ENCODE measurements around the gene SH2B2.
"Not testable (repeated sequence)": the region's sequence is repeated elsewhere in the genome, so short reads cannot be mapped to it uniquely, and the experiment has no call there.

Gene SH2B2

DNA sequence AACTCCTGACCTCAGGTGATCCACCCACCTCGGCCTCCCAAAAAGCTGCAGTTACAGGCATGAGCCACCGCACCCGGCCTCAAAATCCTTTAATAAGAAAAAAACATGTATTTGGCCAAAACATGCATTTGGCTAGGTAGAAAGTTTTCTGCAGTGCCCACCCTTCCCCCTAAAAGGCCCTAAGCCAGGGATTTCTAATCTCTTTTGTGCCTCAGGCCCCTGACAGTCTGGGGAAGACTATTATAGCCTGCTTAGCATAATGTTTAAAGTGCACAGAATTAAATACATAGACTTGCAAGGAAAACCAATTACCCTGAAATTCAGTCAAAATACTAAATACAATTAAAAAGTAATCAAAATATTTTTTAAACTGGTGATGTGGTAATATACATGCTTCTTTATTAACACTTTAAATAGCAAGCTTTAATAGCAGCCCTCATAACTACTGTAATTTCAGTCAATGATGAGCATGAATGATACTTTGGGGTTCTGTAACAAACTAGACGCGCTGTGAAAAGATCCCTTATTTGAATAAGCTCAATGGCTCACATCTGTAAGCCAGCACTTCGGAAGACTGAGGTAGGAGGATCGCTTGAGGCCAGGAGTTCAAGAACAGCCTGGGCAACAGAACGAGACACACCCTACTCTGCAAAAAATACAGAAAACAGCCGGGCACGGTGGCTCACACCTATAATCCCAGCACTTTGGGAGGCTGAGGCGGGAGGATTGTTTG, 39.7 kb downstream of the SH2B2 start:
- no peak for DNase-seq (ENCODE audit: extremely low read depth, low read depth)
- H3K4me3 ChIP-seq (replicated peaks; ENCODE audit: low read depth, low read length): no peak overlapping the region

DNA sequence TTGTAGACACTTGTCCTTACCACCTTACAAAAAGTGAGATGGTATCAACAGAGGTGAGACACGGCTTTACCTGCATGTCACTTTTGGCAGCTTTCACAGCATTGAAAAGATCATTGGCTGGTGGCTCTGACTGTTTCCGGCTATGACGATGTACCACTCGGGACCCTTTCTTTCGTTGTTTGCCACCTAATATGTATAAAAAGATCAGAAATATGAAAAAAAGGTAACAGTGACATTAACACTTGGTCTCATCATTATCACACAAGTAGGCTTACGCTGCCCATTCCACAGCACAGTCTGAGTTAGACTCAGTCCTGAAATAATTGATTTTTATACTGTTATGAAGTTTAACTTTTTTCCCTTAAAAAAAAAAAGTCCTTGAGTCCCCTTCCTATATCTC, 40.5 kb downstream of the SH2B2 start:
- DNase-seq (ENCODE audit: extremely low read depth, low read depth); H3K4me3 ChIP-seq (replicated peaks; ENCODE audit: low read depth, low read length): not testable (repeated sequence)

More for the DNA sequence above, 39.7 kb downstream of the SH2B2 start:
- TF ChIP-seq, protein P1, sequence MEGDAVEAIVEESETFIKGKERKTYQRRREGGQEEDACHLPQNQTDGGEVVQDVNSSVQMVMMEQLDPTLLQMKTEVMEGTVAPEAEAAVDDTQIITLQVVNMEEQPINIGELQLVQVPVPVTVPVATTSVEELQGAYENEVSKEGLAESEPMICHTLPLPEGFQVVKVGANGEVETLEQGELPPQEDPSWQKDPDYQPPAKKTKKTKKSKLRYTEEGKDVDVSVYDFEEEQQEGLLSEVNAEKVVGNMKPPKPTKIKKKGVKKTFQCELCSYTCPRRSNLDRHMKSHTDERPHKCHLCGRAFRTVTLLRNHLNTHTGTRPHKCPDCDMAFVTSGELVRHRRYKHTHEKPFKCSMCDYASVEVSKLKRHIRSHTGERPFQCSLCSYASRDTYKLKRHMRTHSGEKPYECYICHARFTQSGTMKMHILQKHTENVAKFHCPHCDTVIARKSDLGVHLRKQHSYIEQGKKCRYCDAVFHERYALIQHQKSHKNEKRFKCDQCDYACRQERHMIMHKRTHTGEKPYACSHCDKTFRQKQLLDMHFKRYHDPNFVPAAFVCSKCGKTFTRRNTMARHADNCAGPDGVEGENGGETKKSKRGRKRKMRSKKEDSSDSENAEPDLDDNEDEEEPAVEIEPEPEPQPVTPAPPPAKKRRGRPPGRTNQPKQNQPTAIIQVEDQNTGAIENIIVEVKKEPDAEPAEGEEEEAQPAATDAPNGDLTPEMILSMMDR (IDR thresholded peaks at IDR 0.05; ENCODE audit: low read depth, low read length, missing control alignments): no peak

DNA sequence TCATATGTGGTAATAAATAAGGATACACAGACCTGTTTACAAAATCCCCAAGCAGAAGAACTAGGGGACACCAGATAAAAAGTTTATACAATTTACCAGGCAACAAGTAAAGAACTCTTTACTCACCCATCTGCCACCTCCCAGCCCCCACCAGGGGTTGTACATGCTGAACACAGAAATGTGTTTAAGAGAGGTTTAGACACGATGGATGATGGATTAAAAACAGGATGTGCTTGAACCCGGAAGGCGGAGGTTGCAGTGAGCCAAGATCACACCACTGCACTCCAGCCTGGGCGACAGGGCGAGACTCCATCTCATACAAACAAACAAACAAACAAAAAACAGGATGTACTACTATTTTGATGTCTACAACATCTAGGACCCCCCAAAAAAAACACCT, 42.2 kb downstream of the SH2B2 start:
- H3K4me3 ChIP-seq (replicated peaks; ENCODE audit: low read depth, low read length); DNase-seq (ENCODE audit: extremely low read depth, low read depth): not testable (repeated sequence)

DNA sequence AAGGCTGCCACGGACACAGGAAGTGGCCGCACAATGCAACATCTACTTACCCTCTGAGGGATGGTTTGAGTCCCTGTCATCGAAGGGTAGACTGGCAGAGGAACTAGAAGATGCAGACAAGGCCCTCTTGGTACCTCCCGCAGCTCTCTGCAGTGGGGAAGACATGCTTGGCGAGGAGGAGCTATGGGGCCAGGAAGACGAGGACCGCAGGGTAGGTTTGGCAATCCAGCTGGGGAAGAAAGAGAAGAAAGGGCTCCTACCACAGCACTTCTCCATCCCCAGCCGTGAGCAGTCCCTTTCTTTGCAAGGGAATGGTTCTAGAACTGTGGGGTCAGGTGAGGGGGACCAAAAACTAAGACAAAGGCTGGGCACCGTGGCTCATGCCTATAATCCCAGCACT, 42.7 kb downstream of the SH2B2 start:
- not testable (repeated sequence) for DNase-seq (ENCODE audit: extremely low read depth, low read depth); H3K4me3 ChIP-seq (replicated peaks; ENCODE audit: low read depth, low read length)

DNA sequence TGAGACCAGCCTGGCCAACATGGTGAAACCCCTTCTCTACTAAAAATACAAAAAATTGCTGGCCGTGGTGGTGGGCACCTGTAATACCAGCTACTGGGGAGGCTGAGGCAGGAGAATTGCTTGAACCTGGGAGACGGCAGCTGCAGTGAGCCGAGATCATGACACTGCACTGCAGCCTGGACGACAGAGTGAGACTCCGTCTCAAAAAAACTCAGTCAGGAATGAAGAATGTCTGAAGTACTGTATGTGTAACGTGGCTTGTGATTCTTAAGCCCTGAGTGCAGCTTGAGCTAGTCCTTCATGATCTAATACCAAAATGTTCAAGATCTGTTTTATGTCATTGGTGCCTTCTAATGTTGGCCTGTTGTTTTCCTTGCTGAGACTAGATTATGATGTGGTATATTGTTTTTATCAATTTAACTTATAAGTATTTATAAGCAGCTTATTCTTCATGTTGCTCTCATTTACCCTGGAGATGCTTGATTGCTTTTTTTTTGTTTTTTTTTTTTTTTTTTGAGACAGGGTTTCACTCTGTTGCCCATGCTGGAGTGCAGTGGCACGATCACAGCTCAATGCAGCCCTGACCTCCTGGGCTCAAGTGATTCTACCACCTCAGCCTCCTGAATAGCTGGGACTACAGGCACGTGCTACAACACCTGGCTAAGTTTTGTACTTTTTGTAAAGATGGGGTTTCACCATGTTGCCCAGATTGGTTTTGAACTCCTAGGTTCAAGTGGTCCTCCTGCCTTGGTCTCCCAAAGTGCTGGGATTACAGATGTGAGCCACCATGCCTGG, 44.2 kb downstream of the SH2B2 start:
- DNase-seq (ENCODE audit: extremely low read depth, low read depth); H3K4me3 ChIP-seq (replicated peaks; ENCODE audit: low read depth, low read length): not testable (repeated sequence)

DNA sequence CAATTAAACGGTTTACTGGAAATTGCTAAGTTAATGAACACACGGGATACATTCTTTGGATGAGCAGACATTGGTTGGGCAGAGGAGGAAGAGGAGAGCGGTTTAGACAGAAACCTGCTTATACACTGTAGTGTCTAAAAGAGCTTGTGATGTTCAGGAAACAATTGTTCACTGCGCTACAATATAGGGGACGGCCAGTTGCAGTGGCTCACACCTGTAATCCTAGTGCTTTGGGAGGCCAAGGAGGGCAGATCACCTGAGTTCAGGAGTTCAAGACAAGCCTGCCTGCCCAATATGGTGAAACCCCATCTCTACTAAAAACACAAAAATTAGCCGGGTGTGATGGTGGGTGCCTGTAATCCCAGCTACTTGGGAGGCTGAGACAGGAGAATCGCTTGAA, 48.9 kb downstream of the SH2B2 start:
- not testable (repeated sequence) for DNase-seq (ENCODE audit: extremely low read depth, low read depth); H3K4me3 ChIP-seq (replicated peaks; ENCODE audit: low read depth, low read length)

DNA sequence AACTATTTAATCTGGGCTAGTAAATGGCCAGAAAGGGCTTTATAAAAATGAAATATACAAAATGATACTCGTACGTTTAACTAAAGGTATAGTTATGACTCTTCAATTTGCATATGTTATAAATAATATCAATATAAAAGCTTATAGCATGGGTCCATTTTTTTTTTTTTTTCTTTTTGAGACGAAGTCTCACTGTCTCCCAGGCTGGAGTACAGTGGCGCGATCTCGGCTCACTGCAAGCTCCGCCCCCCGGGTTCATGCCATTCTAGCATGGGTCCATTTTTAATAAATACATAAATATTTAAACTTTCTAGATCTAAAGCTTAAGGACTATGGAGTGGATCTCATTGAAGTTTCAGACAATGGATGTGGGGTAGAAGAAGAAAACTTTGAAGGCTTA, 50.3 kb downstream of the SH2B2 start:
- DNase-seq (ENCODE audit: extremely low read depth, low read depth); H3K4me3 ChIP-seq (replicated peaks; ENCODE audit: low read depth, low read length): not testable (repeated sequence)

DNA sequence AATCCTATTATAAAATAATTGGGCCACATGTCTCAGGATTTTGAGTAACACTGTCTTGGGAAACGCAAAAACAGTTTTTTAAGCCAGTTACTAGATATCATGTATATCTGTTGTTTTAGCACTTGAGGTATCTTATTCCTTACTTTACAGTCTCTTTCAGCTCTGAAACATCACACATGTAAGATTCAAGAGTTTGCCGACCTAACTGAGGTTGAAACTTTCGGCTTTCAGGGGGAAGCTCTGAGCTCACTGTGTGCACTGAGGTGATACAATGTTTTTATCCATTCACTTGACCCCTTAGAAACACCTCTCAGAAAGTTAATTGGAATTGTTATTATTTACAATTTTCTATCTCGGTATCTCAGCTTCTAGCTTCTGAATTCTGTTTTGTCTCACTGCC, 50.8 kb downstream of the SH2B2 start:
- not testable (repeated sequence) for DNase-seq (ENCODE audit: extremely low read depth, low read depth); H3K4me3 ChIP-seq (replicated peaks; ENCODE audit: low read depth, low read length)

DNA sequence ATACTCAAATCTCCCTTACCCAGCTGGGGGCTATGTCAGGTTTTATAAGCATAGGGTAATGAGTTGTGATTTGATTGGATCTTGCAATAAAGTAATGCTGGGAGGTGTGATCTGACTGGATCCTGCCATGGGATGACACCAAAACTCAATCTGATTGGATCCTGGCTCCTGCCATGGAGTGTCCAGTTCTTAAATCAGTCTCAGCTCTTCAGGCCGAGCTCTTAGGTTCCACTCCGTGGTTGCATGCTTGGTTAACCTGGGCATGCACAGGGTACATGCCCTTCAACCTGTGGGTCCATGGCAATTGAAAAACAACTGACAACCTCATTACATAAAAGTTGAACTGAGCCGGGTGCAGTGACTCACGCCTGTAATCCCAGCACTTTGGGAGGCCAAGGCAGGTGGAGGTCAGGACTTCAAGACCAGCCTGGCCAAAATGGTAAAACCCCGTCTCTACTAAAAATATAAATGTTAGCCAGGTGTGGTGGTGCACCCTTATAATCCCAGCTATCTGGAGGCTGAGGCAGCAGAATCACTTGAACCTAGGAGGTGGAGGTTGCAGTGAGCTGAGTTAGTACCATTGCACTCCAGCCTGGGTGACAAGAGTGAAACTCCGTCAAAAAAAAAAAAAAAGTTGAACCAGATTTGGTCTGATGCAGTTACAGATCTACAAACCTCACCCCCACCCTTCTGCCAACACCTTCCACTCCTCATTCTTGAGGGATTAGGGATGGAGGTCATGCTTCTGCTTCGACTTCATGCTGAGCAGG, 54.1 kb downstream of the SH2B2 start:
- not testable (repeated sequence) for DNase-seq (ENCODE audit: extremely low read depth, low read depth); H3K4me3 ChIP-seq (replicated peaks; ENCODE audit: low read depth, low read length)

DNA sequence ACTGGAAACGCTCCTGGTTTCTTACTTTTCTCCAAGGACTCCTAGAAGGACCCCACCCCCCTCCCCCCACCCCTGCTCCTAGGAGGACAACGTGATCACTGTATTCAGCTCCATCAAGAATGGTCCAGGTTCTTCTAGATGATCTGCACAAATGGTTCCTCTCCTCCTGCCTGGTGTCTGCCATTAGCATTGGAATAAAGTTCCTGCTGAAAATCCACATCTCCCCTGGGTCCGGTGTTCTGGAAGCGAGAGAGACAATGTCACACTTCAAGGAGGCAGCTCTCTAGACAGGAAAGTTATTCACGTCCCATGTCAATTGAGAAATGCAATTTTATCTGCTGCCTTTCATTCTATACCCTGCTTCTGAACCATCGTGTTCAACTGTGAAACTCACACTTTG, 60.3 kb downstream of the SH2B2 start:
- DNase-seq (ENCODE audit: extremely low read depth, low read depth); H3K4me3 ChIP-seq (replicated peaks; ENCODE audit: low read depth, low read length): not testable (repeated sequence)

DNA sequence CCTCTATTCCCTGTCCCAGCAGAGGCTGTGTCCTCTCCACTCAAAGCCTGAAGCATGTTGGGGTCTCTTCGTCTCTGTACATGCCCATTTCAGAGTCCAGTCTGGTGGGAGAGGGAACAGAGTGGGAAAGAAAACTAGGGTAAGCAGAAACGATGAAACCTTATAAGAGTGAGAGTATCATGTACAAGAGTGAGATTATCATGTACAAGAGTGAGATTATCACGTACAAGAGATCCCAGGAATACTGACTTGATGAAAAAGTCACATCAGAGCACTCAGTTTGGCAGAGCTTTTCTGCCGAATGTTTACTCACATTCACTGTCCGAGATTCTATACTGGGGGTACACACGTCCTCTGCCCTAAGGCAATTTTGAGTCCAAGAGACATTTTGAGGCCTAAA, 69.7 kb downstream of the SH2B2 start, which contains the start of gene SPDYE6:
Gene SPDYE6, minus strand, starts transcription at position 101 of the 400 bp plus-strand sequence. CDS start 421 bp downstream, outside the sequence.
- not testable (repeated sequence) for DNase-seq (ENCODE audit: extremely low read depth, low read depth); H3K4me3 ChIP-seq (replicated peaks; ENCODE audit: low read depth, low read length)

DNA sequence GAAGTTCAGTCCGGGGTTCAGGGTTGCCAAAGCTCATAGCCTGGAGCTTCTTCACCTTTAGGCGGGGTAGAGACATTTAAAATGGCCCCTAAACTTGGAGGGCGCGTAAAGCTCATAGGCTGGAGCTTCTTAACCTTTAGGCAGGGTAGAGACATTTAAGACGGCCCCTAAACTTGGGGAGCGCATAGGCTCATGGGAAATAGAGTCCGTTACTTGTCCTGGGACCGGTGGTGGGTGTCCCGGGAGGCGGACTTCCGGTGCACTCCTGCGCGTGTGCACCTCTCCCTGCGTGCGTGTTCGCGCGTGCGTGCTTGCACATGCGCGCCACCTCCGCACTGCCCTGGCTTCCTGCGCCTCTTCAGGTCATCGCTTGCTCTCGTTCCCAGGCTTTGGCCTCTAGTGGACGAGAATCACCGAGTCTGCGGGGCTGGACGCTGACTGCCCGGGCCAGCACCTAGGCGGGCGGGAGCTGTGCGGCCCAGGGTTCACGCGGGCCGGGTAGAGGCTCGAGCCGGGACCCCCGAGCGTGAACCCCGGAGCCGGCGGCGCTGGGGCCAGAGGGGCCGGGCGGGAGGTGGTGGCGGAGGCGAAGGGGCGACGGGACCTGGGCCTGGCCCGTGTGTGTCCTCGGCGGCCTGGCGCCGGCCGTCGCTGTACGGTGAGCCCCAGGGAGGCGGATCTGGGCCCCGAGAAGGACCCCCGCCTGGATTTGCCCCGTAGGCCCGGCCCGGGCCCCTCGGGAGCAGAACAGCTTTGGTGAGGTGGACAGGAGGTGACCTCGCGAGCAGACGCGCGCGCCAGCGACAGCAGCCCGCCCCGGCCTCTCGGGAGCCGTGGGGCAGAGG, 77.1 kb downstream of the SH2B2 start:
- DNase-seq (ENCODE audit: extremely low read depth, low read depth): peak; percentile 97
- H3K4me3 ChIP-seq (replicated peaks; ENCODE audit: low read depth, low read length): peak overlapping the region; percentile 63

DNA sequence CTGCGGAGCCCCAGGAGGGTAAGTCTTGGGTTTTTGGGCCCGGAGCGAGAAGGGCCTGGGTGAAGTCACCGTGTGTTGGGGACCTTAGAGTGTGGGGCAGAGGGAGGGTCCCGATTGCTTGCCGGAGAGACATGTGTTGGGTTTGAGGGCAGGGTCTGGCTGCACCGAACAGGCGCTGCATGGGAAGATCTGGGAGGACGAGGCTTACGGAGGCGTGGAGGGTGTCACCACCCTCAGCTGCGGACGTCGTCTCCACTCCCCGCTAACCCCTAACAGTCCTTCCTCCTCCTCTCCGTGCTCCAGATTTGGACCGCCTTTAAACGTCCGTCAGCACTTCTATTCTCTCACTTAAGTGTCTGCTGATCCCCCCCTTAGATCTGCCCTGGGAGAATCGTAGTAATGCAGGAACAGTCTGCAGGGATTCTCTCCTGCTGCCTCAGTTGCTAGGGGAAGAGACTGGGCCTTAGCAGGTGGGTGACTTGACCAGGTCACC, 77.8 kb downstream of the SH2B2 start:
- not testable (repeated sequence) for DNase-seq (ENCODE audit: extremely low read depth, low read depth)
- H3K4me3 ChIP-seq (replicated peaks; ENCODE audit: low read depth, low read length): peak overlapping the region; percentile 63

DNA sequence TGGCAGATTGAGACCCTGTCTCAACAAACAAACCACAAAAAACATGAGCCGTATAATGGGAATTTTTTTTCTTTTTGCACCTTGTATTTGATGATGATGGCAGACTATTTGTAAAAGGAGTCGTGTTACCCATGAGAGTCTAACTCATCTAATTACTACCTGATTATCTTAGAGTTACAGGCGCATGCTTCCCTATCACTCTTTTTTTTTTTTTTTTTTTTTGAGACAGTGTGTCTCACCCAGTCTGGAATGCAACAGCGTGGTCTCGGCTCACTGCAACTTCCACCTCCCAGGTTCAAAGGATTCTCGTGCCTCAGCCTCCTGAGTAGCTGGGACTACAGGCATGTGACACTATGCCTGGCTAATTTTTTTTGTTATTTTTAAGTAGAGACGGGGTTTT, 78.7 kb downstream of the SH2B2 start:
- H3K4me3 ChIP-seq (replicated peaks; ENCODE audit: low read depth, low read length): peak overlapping the region; percentile 63; the same call in 1 of the 2 replicates
- not testable (repeated sequence) for DNase-seq (ENCODE audit: extremely low read depth, low read depth)

DNA sequence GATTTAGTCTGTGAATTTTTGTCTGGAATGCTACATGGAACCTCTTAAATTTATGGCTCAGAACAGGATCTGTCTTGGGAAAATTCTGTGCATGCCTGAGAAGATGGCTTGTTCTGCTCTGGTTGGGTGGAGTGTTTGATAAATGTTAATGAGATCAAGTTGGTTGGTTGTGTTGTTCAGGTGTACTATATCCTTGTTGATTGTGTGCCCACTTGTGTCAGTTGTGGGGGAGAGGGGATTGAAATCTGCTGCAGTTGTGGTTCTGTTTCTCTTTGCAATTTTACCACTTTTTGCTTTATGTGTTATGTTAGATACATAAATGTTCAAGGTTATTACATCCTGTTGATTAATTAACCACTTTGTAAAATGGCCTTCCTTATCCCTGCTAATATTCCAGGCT, 83.4 kb downstream of the SH2B2 start:
- DNase-seq (ENCODE audit: extremely low read depth, low read depth); H3K4me3 ChIP-seq (replicated peaks; ENCODE audit: low read depth, low read length): not testable (repeated sequence)
